Superior temporal gyrus (tissue), 1 donor: ENCODE data around the gene NRXN2.

ENCODE experiments used
- DNase-seq: peaks from one replicate; pipeline ENCODE4 v3.0.0-alpha.2; 2016; ENCODE audit errors: extremely low spot score

Gene NRXN2

DNA sequence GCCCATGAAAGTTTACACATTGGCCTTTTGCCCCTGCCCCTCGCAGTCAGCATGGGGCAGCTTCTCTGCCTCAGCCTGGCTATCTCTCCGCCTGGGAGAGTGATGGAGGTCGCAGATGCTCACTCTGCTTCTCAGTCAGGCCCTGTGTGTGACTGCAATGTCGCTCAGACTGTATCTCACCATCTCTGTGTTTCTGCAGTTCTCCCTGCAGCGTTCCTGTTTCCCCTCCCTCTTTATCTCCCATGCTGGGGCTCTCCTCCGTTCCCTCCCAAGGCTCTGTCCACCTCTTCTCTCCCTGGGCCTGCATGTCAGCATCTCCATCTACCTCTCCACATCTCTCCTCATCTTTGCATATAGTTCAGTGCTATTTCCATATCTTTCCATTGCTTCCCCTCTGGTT, 93.9 kb downstream of the NRXN2 start:
- no peak for DNase-seq

GRCh38 chr11:64628596-64628995, 94.4 kb downstream of the NRXN2 start:
- no peak for DNase-seq

- DNase-seq: no peak
These were observed 95.6 kb downstream of the NRXN2 start for GRCh38 chr11:64627371-64627770.

DNA sequence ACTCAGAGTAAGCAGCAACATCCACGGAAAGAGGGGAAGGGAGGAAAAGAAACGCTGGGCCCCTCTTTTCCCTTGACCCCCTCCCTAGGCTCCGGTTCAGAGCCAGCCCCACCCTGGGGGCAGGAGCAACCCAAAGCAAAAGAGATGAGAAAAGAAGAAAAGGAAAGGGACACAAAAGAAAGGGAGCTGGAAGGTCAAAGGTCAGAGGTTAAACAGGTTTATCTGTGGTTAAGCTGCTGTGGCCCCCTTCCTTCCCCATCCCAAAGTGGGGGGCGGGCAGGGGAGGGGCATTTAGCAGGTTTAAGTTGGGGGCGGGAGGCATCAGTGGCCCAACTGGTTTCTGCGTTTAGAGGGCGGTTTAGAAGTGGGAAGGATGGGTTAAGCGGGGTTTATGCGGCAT, 96.4 kb downstream of the NRXN2 start:
- no peak for DNase-seq

DNA sequence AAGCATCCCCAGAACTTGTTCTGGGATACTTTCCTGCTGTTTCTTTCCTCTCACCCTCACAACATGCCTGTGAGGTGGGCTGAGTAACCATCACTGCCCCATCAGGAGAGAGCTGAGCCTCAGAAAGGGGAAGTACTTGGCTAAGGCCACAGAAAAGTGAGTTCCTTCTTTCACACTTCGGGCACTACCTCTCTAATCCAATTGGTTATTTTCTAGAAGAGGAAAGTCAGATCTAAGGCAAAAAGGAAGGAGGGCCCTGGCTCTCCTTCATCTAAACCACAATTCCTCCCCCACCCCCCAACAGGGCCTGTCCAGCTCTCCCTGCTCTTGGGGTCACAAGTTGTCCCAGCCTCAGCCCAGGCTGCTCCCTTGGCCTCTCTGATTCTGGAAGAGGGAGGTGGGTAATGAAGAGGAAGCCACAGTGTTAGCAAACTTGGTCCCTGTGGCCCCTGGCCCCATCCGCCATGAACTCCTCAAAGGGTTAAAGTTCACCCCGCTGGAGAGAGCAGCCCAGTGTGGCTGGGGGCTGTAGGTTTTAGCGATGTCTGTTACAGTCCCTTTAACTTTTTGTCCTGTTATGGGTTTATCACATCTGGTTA, 98.0 kb downstream of the NRXN2 start:
- no peak for DNase-seq

DNA sequence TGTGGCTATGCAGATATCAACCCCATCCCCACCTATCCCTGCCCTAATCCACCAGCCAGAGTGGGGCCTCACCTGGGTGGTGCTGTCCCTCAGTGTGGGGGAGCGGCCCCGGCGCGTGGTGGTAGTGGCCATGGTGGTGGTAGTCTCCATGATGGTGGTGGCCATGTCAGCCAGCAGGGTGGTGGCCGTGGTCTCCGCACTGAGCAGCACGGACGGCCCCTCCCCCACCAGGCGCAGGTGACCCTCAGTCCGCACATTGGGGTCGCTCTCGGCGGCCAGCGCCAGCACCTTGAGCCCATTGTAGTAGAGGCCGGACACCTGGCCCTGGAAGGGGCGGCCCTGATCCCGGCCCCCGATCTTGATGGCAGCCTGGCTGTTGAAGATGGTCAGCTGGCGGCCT, 100.3 kb downstream of the NRXN2 start:
- DNase-seq: no peak

DNA sequence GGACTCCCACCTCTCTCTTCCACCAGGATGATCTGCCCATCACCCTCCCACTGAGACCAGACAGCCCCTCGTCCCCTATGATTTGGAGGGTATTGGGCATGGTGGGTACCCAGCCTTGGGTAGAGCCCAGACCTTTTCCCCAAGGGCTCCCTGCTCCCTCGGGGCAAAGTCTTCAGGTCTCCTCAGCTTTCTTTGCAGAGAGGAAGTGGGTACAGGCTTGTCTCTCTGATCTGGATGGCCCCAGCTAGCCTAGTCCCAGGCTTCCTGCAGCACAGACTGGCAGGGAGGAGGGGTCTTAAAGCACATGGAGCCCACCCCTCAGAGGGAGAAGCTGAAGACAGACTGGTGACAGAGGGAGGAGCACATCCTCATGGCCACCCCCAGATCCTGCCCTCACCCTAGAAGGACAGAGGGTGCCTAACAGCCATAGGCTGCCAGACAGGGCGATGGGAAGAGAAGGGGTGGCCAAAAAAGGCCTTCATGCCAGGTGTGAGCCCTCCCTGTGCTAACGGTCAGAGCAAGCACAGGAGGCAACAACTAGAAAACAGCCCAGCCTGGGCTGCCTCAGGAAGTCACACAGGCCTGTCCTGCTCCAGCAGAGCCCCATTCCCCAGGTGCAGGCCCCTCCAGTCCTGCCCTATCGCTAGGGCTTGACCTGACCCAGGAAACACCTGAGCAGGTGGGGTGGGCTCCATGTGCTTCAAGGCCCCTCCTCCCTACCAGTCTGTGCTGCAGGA, 101.5 kb downstream of the NRXN2 start:
- DNase-seq: no peak

GRCh38 chr11:64620381-64620971, 102.5 kb downstream of the NRXN2 start:
- DNase-seq: peak; percentile 66

GRCh38 chr11:64619811-64620380, 103.1 kb downstream of the NRXN2 start:
- no peak for DNase-seq

GRCh38 chr11:64619196-64619595, 103.8 kb downstream of the NRXN2 start:
- DNase-seq: peak; percentile 29

DNA sequence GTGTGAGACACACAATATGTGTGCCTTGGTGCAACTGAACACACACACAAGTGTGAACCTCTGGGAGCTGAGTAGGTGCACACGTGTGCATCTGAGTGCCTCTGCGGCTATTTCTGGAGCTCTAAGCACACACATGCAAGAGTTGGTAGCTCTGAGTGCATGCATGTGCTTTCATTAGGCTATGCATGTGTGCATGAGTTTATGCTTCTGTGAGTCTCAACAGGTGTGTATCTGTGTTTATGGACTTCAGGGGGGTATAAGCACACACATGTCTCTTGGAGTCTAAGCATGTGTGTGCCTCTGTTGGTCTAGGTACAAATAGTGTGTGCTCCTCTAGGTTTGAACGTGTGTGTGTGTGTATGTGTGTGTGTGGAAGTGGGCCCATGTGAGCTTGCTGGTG, 106.2 kb downstream of the NRXN2 start:
- no peak for DNase-seq

- no peak for DNase-seq
These were observed 108.1 kb downstream of the NRXN2 start for GRCh38 chr11:64614917-64615316.

DNA sequence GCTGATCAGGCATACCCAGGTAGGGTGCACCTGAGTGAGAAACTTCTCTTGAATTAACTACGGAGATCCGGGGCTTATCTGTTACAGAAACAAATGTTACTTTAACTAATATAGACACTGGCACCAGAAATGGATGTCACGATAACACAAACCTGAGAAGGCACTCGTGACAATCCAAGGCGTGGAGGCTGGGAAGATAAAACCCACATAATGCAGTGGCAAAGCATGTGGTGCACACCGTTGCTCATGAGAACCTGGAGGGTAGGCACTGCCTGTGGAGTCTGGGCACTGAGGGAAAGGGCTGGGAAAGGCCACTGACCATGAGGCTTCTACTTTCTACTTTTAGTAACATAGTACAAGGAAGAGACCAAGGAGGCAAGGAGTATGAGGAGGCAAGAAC, 109.3 kb downstream of the NRXN2 start:
- no peak for DNase-seq

DNA sequence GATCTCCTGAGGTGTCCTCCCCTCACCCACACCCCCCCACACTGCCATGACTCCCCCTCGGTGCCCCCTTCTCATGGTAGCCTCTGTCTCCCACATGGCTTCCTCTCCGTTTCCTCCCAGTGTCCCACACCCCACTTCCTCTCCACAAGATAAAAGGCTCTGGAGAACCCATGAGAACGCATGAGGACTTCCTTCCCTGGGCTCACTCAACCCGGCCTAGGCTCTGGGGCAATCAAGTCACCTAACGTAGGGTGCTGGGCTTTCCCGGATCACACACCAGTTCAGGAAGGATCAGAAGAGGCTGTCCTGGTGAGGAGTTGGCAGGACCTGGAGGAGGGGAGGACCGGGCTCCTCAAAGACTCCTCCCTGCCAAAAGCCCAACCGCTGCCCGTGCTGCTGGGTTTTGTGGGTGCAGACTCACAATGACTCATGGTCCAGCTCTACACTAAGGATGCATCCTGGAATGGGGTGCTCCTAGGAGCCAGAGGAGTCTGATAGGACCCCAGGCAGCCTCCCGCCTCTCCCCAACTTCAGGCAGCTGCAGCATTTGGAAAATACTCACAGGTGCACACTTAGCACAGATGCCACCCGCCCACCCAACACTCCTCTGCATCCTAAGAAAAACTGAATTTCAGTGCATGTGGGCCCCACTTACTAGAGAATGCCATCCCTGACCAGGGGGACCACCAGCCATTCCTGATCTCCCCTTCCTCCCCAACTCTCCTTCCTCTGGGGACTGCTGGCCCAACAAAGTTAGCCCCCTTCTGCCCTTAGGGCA, 110.9 kb downstream of the NRXN2 start:
- no peak for DNase-seq

GRCh38 chr11:64611176-64611575, 111.8 kb downstream of the NRXN2 start:
- DNase-seq: no peak

GRCh38 chr11:64610596-64610995, 112.4 kb downstream of the NRXN2 start:
- no peak for DNase-seq

DNA sequence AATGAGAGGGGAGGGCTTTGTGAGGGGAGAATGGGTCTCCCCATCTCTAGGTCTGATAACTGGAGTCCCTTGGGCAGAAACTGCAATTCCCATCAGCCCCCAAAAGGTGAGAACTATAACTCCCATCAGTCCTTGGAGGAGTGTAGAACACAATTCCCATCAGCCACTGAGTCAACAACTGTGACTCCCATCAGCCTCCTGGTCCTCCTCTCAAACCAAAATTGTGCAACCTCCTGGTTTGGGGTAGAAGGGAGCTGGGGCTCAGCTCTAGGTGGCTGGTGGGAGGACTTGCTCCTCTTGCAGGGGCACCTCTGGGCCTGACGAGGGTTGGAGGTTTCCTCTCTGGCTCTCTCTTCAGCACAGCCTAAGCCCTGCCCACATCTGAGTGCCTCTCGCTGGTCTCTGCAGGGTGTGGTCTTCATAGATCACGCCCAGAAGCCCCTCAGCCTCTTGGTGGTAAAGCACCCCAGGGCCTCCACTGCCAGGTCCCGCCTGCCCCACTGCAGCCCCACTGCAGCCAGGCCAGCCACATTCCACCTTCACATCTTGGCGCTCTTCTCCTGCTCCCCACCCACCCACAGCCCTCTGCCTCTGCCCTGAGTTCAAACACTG, 113.5 kb downstream of the NRXN2 start:
- peak; percentile 13 for DNase-seq

DNA sequence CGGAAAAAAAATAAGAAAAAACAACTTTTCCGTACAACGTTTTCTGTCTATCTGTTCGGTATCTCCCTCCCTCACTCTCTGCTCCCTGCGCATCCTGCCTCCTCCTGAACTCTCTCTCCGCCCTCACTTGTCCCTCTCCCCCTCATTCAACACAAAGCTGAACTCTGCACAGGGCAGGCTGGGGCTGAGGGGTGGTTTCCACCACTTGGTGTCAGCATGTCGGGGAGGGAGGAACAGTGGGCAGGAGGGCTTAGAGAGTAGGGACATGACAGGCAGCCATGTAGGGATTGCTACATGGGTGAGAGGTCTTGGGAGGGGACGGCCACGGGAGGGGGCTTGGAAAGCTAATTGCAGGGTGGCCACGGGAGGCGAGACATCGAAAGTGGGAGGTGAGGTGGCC, 114.4 kb downstream of the NRXN2 start:
- DNase-seq: no peak

GRCh38 chr11:64608046-64608445, 115.0 kb downstream of the NRXN2 start:
- peak; percentile 45 for DNase-seq

- no peak for DNase-seq
These were observed 115.5 kb downstream of the NRXN2 start for GRCh38 chr11:64607381-64607985.

GRCh38 chr11:64606796-64607380, 116.1 kb downstream of the NRXN2 start:
- no peak for DNase-seq
